Tibial nerve (tissue), 4 donors: ENCODE results near the gene FOXK2.

Experiments used
- EP300 ChIP-seq, 2 donors: sonication (generic); formaldehyde crosslinking; IDR thresholded peaks; one replicate each; pipeline ENCODE4 v1.6.1; 2017; ENCODE audit warnings: antibody characterized with exemption in 2 of 2, mild to moderate bottlenecking in 1 of 2
- POLR2A ChIP-seq, 2 donors: fragments of 450-650 bp; IDR thresholded peaks; one replicate each; pipeline ENCODE4 v1.6.1; 2017; ENCODE audit warnings: antibody characterized with exemption in 2 of 2, mild to moderate bottlenecking in 2 of 2, moderate library complexity in 2 of 2
- TF ChIP-seq, protein P1 (sequence below), 5 experiments: fragments of 200-600 bp in 3 of 5; fragments of 450-650 bp in 2 of 5; sonication (generic) in 3 of 5; IDR thresholded peaks; one replicate each; pipeline ENCODE4 v1.5.1; 2016 to 2019; ENCODE audit warnings: antibody characterized with exemption in 5 of 5, mild to moderate bottlenecking in 3 of 5, moderate library complexity in 2 of 5

- TF ChIP-seq, protein P1, sequence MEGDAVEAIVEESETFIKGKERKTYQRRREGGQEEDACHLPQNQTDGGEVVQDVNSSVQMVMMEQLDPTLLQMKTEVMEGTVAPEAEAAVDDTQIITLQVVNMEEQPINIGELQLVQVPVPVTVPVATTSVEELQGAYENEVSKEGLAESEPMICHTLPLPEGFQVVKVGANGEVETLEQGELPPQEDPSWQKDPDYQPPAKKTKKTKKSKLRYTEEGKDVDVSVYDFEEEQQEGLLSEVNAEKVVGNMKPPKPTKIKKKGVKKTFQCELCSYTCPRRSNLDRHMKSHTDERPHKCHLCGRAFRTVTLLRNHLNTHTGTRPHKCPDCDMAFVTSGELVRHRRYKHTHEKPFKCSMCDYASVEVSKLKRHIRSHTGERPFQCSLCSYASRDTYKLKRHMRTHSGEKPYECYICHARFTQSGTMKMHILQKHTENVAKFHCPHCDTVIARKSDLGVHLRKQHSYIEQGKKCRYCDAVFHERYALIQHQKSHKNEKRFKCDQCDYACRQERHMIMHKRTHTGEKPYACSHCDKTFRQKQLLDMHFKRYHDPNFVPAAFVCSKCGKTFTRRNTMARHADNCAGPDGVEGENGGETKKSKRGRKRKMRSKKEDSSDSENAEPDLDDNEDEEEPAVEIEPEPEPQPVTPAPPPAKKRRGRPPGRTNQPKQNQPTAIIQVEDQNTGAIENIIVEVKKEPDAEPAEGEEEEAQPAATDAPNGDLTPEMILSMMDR (IDR thresholded peaks at IDR 0.05) = no peak
- TF ChIP-seq POLR2A (IDR thresholded peaks at IDR 0.05) = no peak
- TF ChIP-seq EP300 (IDR thresholded peaks at IDR 0.05) = no peak
Measured at GRCh38 chr17:82587234-82588086, 67.9 kb downstream of the FOXK2 start.
